ENCODE data around the gene PRAMEF1. TPM values are rescaled to one million over a fixed set of nuclear protein-coding genes. Genes with fewer than 3 reads are reported as not detected.
"Not testable (repeated sequence)": the region's sequence is repeated elsewhere in the genome, so short reads cannot be mapped to it uniquely, and the experiment has no call there.

The PRAMEF1 gene
- total RNA-seq, 4 donors from 2014 or later: not detected

DNA sequence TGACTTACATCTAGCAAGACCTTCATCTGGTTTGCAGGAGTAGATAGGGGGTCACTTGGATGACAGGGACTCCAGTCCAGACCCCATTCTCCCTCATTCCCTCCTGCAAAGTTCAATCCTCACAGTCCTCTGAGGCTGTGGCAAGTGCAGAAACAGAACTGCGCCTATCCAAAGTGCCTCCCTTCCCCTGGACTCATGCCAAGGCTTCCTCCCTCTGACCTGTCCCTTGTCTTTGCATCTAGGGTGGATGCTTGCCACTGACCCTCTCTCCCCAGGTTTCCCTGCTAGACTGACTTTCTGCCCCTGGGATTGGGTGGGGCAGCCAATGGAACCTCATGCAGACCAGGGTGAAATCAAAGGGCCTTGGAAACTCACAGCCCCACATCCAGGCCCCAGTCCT is 18.7 kb downstream of the PRAMEF1 start:
- 90% methylated on average over 1 of the region's 1 CpG; no CpG with 5 or more reads in 1 of the 2 donors for WGBS, 2 donors (ENCODE audit: low coverage in 1 of 2)
- DNase-seq: no peak
- intact Hi-C loops (cut with DNase I; ENCODE audit: low total_unique reads): no loop called here
- Histone ChIP-seq H3K4me3 (no peak overlapping the region), H3K27me3 (no peaks in the 10 kb centered on the region), H3K9me3 (no peaks in the 10 kb centered on the region), H3K27ac (no peak overlapping the region), H3K36me3 (no peaks in the 10 kb centered on the region), H3K4me1 (no peaks in the 10 kb centered on the region)
- TF ChIP-seq POLR2A (IDR thresholded peaks at IDR 0.05): no peak
- TF ChIP-seq POLR2AphosphoS5 (IDR thresholded peaks at IDR 0.05): no peak
- TF ChIP-seq, protein P1, sequence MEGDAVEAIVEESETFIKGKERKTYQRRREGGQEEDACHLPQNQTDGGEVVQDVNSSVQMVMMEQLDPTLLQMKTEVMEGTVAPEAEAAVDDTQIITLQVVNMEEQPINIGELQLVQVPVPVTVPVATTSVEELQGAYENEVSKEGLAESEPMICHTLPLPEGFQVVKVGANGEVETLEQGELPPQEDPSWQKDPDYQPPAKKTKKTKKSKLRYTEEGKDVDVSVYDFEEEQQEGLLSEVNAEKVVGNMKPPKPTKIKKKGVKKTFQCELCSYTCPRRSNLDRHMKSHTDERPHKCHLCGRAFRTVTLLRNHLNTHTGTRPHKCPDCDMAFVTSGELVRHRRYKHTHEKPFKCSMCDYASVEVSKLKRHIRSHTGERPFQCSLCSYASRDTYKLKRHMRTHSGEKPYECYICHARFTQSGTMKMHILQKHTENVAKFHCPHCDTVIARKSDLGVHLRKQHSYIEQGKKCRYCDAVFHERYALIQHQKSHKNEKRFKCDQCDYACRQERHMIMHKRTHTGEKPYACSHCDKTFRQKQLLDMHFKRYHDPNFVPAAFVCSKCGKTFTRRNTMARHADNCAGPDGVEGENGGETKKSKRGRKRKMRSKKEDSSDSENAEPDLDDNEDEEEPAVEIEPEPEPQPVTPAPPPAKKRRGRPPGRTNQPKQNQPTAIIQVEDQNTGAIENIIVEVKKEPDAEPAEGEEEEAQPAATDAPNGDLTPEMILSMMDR (IDR thresholded peaks at IDR 0.05): no peak
- TF ChIP-seq EP300 (IDR thresholded peaks at IDR 0.05; ENCODE audit: low read depth): no peak
- in situ Hi-C loops (cut with MboI; ENCODE audit: low pct_ligation_motif_present in 1 of 4, low pct_unique_long_range_greater_than_20kb in 1 of 4, low sequenced_read_pairs in 3 of 4): no loop called here

DNA sequence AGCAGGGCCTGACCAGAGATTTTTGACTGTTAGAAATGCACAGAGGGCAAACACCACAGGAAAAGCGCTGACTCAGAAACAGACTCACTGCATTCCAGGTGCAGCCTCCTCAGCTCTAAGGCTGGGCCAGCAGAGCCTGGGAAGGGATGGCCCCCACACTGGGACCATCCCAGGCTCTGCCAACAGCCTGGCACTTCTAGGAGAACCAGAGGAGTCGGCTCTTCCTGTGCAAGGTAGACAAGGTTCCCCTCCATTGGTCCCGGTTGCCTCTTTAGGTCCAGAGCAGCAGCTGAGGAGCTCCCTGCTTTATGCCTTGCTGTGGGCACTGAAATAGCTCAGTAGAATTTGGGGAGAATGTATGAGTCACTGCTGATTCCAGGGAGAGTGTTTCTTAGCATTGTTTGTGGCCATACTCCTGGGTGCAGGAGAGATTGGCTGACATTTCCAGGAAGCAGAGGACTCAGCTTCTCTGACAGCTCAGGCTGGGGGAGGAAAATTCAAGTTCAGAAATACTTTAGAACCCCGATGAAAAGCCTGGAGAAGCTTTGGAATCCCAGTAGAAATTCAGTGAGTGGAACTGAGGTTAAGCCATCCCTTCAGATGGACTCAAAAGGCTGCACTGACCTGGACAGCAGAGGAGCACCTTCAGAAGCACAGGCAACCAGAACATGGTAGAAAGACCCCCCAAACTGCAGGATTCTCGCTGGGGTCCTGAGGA is 19.7 kb downstream of the PRAMEF1 start:
- Histone ChIP-seq H3K36me3 (no peaks in the 10 kb centered on the region), H3K27ac (no peak overlapping the region), H3K4me1 (no peaks in the 10 kb centered on the region), H3K9me3 (no peaks in the 10 kb centered on the region), H3K4me3 (no peak overlapping the region), H3K27me3 (no peaks in the 10 kb centered on the region)
- in situ Hi-C loops (cut with MboI; ENCODE audit: low pct_ligation_motif_present in 1 of 4, low pct_unique_long_range_greater_than_20kb in 1 of 4, low sequenced_read_pairs in 3 of 4): no loop called here
- DNase-seq: no peak
- TF ChIP-seq POLR2A (IDR thresholded peaks at IDR 0.05): no peak
- TF ChIP-seq POLR2AphosphoS5 (IDR thresholded peaks at IDR 0.05): no peak
- no peak for TF ChIP-seq EP300 (IDR thresholded peaks at IDR 0.05; ENCODE audit: low read depth)
- TF ChIP-seq, protein P1 (IDR thresholded peaks at IDR 0.05): no peak
- intact Hi-C loops (cut with DNase I; ENCODE audit: low total_unique reads): no loop called here
- WGBS, 2 donors (ENCODE audit: low coverage in 1 of 2): 71% methylated on average over 5 of the region's 5 CpGs; no CpG with 5 or more reads in 1 of the 2 donors

DNA sequence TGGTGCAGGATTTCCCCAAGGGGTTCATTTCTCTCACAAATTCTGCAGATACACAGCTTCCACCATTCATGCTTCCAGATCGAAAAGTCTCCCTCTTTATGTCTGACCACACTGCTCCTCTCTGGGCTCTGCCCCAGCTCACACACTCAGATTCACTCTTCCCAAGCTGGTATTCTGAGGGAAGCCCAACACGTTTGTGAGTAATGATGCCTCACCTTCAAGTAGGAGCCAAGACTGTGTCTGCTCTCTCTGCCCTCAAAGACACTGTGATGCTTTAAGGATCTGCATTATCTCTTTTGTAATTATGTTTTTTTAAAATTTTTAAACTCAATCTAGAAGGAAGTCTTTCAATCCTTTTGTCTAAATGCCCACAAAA is 20.2 kb downstream of the PRAMEF1 start:
- Histone ChIP-seq H3K9me3 (no peaks in the 10 kb centered on the region), H3K36me3 (no peaks in the 10 kb centered on the region), H3K4me1 (no peaks in the 10 kb centered on the region), H3K27ac (no peak overlapping the region), H3K4me3 (no peak overlapping the region), H3K27me3 (no peaks in the 10 kb centered on the region)
- WGBS, 2 donors (ENCODE audit: low coverage in 1 of 2): 54% methylated on average over 2 of the region's 2 CpGs; no CpG with 5 or more reads in 1 of the 2 donors
- TF ChIP-seq POLR2AphosphoS5 (IDR thresholded peaks at IDR 0.05): no peak
- DNase-seq: no peak
- intact Hi-C loops (cut with DNase I; ENCODE audit: low total_unique reads): no loop called here
- in situ Hi-C loops (cut with MboI; ENCODE audit: low pct_ligation_motif_present in 1 of 4, low pct_unique_long_range_greater_than_20kb in 1 of 4, low sequenced_read_pairs in 3 of 4): no loop called here

DNA sequence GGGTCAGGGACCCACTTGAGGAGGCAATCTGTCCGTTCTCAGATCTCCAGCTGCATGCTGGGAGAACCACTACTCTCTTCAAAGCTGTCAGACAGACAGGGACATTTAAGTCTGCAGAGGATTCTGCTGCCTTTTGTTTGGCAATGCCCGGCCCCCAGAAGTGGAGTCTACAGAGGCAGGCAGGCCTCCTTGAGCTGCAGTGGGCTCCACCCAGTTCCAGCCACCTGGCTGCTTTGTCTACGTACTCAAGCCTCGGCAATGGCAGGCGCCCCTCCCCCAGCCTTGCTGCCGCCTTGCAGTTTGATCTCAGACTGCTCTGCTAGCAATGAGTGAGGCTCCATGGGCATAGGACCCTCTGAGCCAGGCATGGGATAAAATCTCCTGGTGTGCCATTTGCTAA is 27.9 kb downstream of the PRAMEF1 start:
- H3K27ac ChIP-seq; H3K36me3 ChIP-seq; DNase-seq; H3K4me1 ChIP-seq; H3K4me3 ChIP-seq; intact Hi-C loops (cut with DNase I; ENCODE audit: low total_unique reads); in situ Hi-C loops (cut with MboI; ENCODE audit: low pct_ligation_motif_present in 1 of 4, low pct_unique_long_range_greater_than_20kb in 1 of 4, low sequenced_read_pairs in 3 of 4); H3K9me3 ChIP-seq; H3K27me3 ChIP-seq: not testable (repeated sequence)
- 66% methylated on average over 6 of the region's 6 CpGs; no CpG with 5 or more reads in 1 of the 2 donors for WGBS, 2 donors (ENCODE audit: low coverage in 1 of 2)

DNA sequence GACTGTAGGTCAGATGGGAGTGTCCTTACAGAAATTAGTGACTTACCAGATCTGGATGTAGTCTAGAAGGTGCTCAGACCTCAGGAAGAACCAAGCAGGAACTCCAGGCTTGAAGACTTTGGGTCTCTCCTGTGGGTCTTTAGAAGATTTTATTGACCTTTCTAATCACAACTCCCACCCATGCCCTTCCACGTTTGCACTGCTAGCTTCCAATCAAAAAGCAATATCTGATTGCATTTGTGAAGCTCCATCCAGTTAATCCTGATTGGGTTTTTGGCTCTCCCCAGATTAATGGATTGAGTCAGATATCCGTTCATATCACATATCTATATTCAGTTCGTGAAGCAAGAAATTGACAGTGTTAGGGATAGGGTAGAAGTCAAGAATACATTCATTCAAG is 40.1 kb downstream of the PRAMEF1 start, which contains the start of gene PRAMEF11:
PRAMEF11 (minus strand) TSS at position 101 of the 400 bp plus-strand sequence. CDS start 2,621 bp downstream, outside the sequence.
- DNase-seq; intact Hi-C loops (cut with DNase I; ENCODE audit: low total_unique reads); H3K9me3 ChIP-seq; H3K4me1 ChIP-seq; H3K36me3 ChIP-seq; H3K4me3 ChIP-seq; H3K27me3 ChIP-seq; in situ Hi-C loops (cut with MboI; ENCODE audit: low pct_ligation_motif_present in 1 of 4, low pct_unique_long_range_greater_than_20kb in 1 of 4, low sequenced_read_pairs in 3 of 4); H3K27ac ChIP-seq: not testable (repeated sequence)
- WGBS, 2 donors (ENCODE audit: low coverage in 1 of 2): 50 to 61% methylated on average over 2 to 3 of the region's 3 CpGs

DNA sequence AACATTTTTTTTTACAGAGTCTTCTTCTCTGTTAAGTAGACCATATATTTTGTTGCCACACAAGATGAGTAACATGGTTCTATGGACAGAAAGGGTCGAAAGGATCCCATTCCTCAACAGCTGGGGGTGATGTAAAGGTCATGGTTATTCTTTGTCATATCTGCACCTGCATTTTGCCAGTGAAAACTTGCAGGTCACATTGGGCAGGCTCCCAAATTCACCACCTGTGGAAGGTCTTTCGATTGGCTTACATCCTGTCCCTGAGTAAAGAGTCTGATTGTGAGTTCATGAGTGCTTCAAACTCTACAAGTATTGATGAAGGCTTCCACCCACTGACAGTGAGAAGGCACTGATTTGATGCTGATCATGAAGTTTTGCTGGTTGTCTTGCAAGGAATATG is 42.1 kb downstream of the PRAMEF1 start:
- H3K9me3 ChIP-seq; H3K4me3 ChIP-seq; intact Hi-C loops (cut with DNase I; ENCODE audit: low total_unique reads); H3K36me3 ChIP-seq; H3K27ac ChIP-seq; in situ Hi-C loops (cut with MboI; ENCODE audit: low pct_ligation_motif_present in 1 of 4, low pct_unique_long_range_greater_than_20kb in 1 of 4, low sequenced_read_pairs in 3 of 4); H3K4me1 ChIP-seq; H3K27me3 ChIP-seq; DNase-seq: not testable (repeated sequence)
- 46% methylated on average over 2 of the region's 2 CpGs; no CpG with 5 or more reads in 1 of the 2 donors for WGBS, 2 donors (ENCODE audit: low coverage in 1 of 2)

Other genes with a start within 250 kb of the PRAMEF1 start
- 100 to 1,000 TPM in 2 of 4 donors, 10 to 100 TPM in 2; 55.3 to 122 (median 103) TPM for gene DHRS3, start 173.2 kb upstream of the PRAMEF1 start, total RNA-seq
- not detected for gene AADACL4, start 147.3 kb upstream of the PRAMEF1 start, total RNA-seq
- gene AADACL3, start 75.3 kb upstream of the PRAMEF1 start, total RNA-seq: not detected
- gene CFAP107, start 45.2 kb upstream of the PRAMEF1 start, total RNA-seq: not detected
- gene PRAMEF12, start 17.7 kb upstream of the PRAMEF1 start, total RNA-seq: not detected
- gene PRAMEF11, start 40.0 kb downstream of the PRAMEF1 start, total RNA-seq: not detected
- not detected for gene HNRNPCL1, start 57.3 kb downstream of the PRAMEF1 start, total RNA-seq
- not detected for gene PRAMEF2, start 65.7 kb downstream of the PRAMEF1 start, total RNA-seq
- not detected for gene PRAMEF4, start 94.8 kb downstream of the PRAMEF1 start, total RNA-seq
- not detected for gene PRAMEF10, start 106.9 kb downstream of the PRAMEF1 start, total RNA-seq
- not detected for gene PRAMEF7, start 125.2 kb downstream of the PRAMEF1 start, total RNA-seq
- gene PRAMEF6, start 156.2 kb downstream of the PRAMEF1 start, total RNA-seq: not detected